ENCODE data around the gene SYCE3. TPM values are rescaled to one million over a fixed set of nuclear protein-coding genes. Genes with fewer than 3 reads are reported as not detected.

The SYCE3 gene
- total RNA-seq, 1 donor from 2014 or later = not detected

DNA sequence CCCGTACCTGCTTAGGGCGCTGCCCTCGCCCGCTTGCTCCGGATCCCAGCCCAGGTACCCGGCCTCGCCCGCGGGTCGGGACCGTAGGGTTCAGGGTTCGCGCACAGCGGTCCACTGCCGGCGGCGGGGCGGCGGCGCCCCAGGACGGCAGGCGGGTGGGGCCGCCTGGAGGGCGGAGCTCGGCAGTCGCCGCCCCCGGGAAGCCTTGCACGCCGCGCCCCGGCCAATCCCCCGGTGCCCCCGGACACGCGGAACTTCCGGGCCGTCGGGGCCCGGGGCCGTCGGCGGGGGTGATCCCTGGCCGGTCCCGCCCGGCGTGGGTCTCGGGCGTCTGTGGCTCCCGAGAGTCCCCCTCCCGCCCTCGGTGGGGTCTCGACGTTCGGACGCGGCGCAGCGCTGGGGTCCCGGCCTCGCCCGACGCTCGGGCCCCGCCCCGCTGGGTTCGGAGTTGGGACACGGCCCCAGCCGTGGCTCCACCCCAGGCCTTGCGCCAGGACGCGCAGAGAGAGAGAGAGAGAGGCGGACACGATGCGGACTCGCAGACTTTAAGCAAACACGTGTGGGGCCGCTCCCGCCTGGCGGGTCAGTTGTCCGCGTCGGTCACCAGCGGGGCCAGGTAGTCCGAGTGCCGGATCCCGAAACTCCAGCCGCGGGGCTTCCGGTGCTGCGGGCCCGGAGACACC lies 32.7 kb downstream of the SYCE3 start, which contains the start of gene TYMP:
TSS of gene TYMP (minus strand) at position 116 of the 683 bp plus-strand sequence. CDS start 303 bp downstream, outside the sequence.
- peak within 1 kb of the TSS; percentile 71 for H3K4me3 Mint-ChIP-seq
- peaks cover 52% of the 10 kb centered on the region for H3K27me3 Mint-ChIP-seq
- H3K27ac Mint-ChIP-seq = no peak within 1 kb of the TSS
- no peak for DNase-seq (ENCODE audit: extremely low spot score, unreplicated experiment)
- no peaks in the 10 kb centered on the region for H3K9me3 Mint-ChIP-seq
- H3K36me3 Mint-ChIP-seq = no peaks in the 10 kb centered on the region
- H3K4me1 Mint-ChIP-seq (ENCODE audit: unreplicated experiment) = peaks cover 17% of the 10 kb centered on the region
- TF ChIP-seq, protein P1, sequence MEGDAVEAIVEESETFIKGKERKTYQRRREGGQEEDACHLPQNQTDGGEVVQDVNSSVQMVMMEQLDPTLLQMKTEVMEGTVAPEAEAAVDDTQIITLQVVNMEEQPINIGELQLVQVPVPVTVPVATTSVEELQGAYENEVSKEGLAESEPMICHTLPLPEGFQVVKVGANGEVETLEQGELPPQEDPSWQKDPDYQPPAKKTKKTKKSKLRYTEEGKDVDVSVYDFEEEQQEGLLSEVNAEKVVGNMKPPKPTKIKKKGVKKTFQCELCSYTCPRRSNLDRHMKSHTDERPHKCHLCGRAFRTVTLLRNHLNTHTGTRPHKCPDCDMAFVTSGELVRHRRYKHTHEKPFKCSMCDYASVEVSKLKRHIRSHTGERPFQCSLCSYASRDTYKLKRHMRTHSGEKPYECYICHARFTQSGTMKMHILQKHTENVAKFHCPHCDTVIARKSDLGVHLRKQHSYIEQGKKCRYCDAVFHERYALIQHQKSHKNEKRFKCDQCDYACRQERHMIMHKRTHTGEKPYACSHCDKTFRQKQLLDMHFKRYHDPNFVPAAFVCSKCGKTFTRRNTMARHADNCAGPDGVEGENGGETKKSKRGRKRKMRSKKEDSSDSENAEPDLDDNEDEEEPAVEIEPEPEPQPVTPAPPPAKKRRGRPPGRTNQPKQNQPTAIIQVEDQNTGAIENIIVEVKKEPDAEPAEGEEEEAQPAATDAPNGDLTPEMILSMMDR (conservative IDR thresholded peaks at IDR 0.05) = no peak

DNA sequence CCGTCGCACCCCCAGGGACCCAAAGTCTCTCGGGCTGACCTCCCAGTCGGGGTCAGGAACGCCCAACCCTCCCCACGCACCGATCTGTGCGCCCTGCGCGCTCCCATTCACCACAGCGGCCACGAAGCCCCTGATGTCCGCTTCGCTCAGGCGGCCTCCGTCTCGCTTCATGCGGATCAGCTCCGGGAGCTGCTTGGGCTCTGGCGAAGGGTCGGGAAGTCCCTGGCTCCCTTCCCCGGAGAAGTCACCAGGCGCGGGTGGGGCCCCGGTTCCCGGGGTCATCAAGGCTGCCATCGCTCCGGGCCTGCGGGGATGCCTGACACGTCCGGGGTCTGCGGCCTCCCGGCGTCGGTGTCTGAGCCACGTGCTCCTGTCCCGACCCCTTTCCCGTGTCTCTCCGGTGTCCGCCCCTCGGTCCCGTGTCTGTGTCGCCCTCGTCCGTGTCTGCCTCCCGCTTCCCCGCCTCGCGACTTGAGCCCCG lies 33.3 kb downstream of the SYCE3 start:
- no peak for DNase-seq (ENCODE audit: extremely low spot score, unreplicated experiment)
- H3K4me3 Mint-ChIP-seq = no peak overlapping the region
- peaks cover 52% of the 10 kb centered on the region for H3K27me3 Mint-ChIP-seq
- H3K36me3 Mint-ChIP-seq = peaks cover 2% of the 10 kb centered on the region
- peaks cover 19% of the 10 kb centered on the region for H3K4me1 Mint-ChIP-seq (ENCODE audit: unreplicated experiment)
- TF ChIP-seq, protein P1 (conservative IDR thresholded peaks at IDR 0.05) = no peak
- H3K27ac Mint-ChIP-seq = no peak overlapping the region
- no peaks in the 10 kb centered on the region for H3K9me3 Mint-ChIP-seq

DNA sequence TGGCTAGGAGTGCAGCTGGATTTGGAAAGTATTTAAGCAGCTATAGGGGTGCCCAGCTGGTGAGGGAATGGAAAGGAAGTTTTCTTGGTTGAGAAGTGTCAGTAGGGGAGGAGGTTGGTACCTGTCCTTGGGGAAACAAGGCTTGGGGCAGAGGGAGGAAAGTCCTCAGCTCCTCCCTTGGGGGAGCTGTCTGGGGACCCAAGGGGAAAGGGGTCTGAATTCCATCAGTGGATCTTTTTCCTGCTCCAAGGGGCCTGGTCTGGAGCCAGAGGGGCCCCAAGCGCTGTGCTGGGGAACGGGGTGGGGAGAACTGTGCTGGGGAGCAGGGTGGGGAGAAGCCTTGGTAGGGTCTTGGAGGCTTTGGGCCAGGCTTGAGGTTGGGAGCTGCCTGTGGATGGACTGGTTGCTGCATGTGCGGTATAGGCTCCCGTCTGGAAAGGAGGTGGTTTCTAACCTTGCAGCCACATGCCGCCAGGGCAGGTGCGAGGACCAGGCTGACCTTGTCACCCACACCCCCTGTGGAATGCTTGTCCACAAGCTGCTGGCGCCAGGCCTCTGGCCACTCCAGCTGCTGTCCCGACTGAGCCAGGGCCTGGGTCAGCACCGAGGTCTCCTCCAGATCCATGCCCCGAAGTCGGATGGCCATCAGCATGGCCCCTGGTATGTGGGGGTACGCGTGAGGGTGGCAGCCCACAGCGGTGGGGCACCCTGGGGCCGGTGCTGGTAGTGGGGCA lies 33.9 kb downstream of the SYCE3 start:
- Mint-ChIP-seq H3K27me3 (peaks cover 46% of the 10 kb centered on the region), H3K9me3 (no peaks in the 10 kb centered on the region), H3K4me3 (peak overlapping the region; percentile 74), H3K36me3 (peaks cover 4% of the 10 kb centered on the region), H3K4me1 (ENCODE audit: unreplicated experiment) (peaks cover 15% of the 10 kb centered on the region), H3K27ac (peak overlapping the region; percentile 75)
- TF ChIP-seq, protein P1 (conservative IDR thresholded peaks at IDR 0.05) = no peak
- DNase-seq (ENCODE audit: extremely low spot score, unreplicated experiment) = no peak

DNA sequence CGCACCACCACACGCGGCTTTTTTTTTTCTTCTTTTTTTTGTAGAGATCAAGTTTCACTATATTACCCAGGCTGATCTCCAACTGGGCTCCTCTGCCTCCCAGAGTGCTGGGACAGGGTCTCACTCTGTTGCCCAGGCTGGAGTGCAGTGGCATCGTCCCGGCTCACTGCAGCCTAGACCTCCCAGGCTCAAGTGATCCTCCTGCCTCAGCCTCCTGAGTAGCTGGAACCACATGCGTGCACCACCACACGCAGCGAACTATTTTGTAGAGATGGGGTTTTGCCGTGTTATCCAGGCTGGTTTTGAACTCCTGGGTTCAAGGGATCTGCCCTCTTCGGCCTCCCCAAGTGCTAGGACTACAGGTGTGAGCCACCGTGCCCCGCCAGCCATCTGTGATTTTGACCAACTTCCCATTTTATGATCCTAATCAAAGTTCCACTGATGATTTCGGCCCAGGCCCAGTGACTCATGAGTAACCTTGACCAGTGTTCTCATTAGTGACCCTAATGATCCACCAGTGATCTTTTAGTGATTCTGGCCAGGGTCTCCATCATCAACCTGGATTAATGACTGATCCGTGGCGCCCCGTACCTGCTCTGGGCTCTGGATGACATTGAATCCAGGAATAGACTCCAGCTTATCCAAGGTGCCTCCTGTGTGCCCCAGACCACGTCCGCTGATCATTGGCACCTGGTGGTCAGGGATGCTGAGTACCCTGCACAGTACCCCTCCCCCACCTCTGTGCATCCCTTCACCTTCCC lies 34.6 kb downstream of the SYCE3 start:
- Mint-ChIP-seq H3K36me3 (peaks cover 4% of the 10 kb centered on the region), H3K9me3 (no peaks in the 10 kb centered on the region), H3K27me3 (peaks cover 38% of the 10 kb centered on the region), H3K27ac (peak overlapping the region; percentile 75), H3K4me1 (ENCODE audit: unreplicated experiment) (peaks cover 8% of the 10 kb centered on the region), H3K4me3 (peak overlapping the region; percentile 74)
- DNase-seq (ENCODE audit: extremely low spot score, unreplicated experiment) = no peak
- TF ChIP-seq, protein P1 (conservative IDR thresholded peaks at IDR 0.05) = no peak

Measured in type B pancreatic cell (in vitro differentiated cells).